GM10266 (cell line): ENCODE measurements around the gene UPK3B.
"Not testable (repeated sequence)": the region's sequence is repeated elsewhere in the genome, so short reads cannot be mapped to it uniquely, and the experiment has no call there.

ENCODE experiments used
- DNase-seq: peaks from one replicate; pipeline ENCODE4 v3.0.0; 2012; ENCODE audit errors: extremely low spot score
- TF ChIP-seq, protein P1 (sequence below): IDR thresholded peaks from 2 replicates; pipeline ENCODE4 v1.5.1; 2012; ENCODE audit warnings: mild to moderate bottlenecking, low read depth; ENCODE audit not compliant: control insufficient read depth, insufficient read depth; ENCODE audit errors: missing control alignments

Gene UPK3B

GRCh38 chr7:76509931-76510877 is at the start of gene UPK3B:
TSS of gene UPK3B (plus strand) at chr7:76510552. CDS start at chr7:76510653, 101 bp downstream.
- no peak for DNase-seq
- TF ChIP-seq, protein P1, sequence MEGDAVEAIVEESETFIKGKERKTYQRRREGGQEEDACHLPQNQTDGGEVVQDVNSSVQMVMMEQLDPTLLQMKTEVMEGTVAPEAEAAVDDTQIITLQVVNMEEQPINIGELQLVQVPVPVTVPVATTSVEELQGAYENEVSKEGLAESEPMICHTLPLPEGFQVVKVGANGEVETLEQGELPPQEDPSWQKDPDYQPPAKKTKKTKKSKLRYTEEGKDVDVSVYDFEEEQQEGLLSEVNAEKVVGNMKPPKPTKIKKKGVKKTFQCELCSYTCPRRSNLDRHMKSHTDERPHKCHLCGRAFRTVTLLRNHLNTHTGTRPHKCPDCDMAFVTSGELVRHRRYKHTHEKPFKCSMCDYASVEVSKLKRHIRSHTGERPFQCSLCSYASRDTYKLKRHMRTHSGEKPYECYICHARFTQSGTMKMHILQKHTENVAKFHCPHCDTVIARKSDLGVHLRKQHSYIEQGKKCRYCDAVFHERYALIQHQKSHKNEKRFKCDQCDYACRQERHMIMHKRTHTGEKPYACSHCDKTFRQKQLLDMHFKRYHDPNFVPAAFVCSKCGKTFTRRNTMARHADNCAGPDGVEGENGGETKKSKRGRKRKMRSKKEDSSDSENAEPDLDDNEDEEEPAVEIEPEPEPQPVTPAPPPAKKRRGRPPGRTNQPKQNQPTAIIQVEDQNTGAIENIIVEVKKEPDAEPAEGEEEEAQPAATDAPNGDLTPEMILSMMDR: no peak

- DNase-seq: not testable (repeated sequence)
Observed at GRCh38 chr7:76460767-76461166, 49.6 kb upstream of the UPK3B start.

- not testable (repeated sequence) for DNase-seq
Observed at GRCh38 chr7:76461464-76462101, 48.8 kb upstream of the UPK3B start, which contains the start of gene DTX2. TSS of gene DTX2 (plus strand) at chr7:76461709. CDS start at chr7:76480510, 18,801 bp downstream.

- not testable (repeated sequence) for DNase-seq
Observed at GRCh38 chr7:76462271-76462882, 48.0 kb upstream of the UPK3B start.

GRCh38 chr7:76464959-76465358 is 45.4 kb upstream of the UPK3B start:
- not testable (repeated sequence) for DNase-seq

GRCh38 chr7:76465950-76466349 is 44.4 kb upstream of the UPK3B start:
- DNase-seq: not testable (repeated sequence)

- DNase-seq: peak; percentile 3
Observed at GRCh38 chr7:76467743-76468404, 42.5 kb upstream of the UPK3B start.

DNA sequence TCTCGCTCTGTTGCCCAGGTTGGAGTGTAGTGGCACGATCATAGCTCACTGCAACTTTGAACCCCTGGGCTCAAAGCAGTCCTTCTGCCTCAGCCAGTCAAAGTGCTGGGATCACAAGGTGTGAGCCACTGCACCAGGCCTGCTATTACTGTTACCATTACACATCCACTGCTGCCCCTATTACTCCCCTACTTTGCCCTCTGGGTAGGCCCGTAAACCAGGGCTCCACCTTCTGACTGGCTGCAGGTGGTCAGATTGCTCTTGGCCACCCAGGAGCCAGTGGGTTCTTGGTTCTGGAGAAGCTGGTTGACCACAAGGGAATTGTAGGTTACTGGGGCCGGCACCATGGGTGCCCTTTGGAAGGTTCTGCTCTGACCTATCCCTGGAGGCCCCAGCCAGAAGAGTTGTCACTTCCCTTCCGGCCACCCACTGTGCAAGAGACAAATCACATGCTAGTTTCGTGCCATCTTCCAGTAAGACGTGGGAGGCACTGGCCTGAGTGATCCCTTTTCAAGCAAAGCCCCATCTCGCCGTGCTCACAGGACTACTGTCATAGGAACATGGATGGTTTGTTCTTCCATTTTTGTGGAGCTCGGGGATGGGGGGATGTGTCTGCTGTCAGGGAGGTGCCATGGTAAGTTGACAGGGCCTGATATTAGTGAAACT is 38.7 kb upstream of the UPK3B start:
- not testable (repeated sequence) for DNase-seq

DNA sequence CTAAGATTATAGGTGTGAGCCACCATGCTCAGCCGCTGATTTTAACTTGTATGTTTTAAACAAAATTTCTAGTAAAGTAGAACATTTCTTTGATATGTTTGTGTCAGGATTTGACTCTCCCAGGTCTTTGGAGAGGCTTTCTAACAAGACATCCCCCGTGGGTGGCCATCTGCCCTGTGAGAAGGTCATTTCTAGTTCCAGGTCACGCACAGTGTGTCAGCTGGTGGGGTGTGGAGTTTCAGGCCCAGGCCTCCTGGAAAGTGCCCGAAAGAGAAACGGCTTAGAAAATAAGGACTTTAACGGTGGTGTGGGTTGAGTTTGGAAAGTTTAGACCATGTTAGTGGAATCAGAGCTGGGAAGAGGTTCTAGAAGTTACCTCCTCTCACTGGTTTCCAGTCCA is 37.3 kb upstream of the UPK3B start:
- DNase-seq: not testable (repeated sequence)

DNA sequence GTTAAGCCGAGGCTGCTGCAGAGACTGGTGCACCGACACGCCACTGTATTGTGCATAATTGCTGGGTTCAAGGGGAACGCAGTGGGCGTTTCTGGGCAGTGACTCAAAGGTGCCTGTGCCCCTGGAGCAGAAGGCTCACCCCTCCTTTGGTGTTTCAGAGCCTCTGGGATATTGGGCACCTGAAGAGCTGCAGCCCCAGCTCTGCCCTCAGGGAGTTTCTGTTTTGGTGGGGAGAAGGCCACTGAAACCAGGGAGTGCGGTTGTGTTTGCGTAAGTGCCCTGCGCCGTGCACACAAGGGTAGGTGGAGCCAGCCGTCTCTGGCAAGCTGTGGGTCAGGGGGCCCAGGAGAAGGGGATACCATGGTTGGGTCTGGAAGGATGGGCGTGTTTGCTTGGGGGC is 34.1 kb upstream of the UPK3B start:
- DNase-seq: not testable (repeated sequence)

GRCh38 chr7:76476742-76477474 is 33.4 kb upstream of the UPK3B start:
- DNase-seq: not testable (repeated sequence)

DNA sequence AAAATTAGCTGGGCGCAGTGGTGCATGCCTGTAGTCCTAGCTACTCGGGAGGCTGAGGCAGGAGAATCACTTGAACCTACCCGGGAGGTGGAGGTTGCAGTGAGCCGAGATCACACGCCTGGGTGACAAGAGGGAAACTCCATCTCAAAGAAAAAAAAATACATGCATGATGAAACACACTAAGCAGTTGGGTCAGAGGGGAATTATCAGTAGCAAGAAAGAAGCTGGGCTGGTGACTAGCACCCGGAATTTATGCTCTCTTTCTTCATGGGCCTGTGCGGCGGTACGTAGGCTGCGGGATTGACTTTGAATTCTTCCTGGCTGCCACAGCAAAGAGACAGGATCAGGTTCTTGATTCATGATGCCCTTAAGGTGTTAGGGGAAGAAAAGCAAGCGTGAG is 30.7 kb upstream of the UPK3B start:
- DNase-seq: not testable (repeated sequence)

- not testable (repeated sequence) for DNase-seq
Observed at GRCh38 chr7:76480403-76481253, 29.7 kb upstream of the UPK3B start.

DNA sequence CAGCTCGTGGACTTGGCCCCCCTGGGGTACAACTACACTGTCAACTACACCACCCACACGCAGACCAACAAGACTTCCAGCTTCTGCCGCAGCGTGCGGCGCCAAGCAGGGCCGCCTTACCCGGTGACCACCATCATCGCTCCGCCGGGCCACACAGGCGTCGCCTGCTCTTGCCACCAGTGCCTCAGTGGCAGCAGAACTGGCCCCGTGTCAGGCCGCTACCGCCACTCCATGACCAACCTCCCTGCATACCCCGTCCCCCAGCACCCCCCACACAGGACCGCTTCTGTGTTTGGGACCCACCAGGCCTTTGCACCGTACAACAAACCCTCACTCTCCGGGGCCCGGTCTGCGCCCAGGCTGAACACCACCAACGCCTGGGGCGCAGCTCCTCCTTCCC is 27.7 kb upstream of the UPK3B start:
- not testable (repeated sequence) for DNase-seq

- not testable (repeated sequence) for DNase-seq
Observed at GRCh38 chr7:76483081-76483480, 27.3 kb upstream of the UPK3B start.

DNA sequence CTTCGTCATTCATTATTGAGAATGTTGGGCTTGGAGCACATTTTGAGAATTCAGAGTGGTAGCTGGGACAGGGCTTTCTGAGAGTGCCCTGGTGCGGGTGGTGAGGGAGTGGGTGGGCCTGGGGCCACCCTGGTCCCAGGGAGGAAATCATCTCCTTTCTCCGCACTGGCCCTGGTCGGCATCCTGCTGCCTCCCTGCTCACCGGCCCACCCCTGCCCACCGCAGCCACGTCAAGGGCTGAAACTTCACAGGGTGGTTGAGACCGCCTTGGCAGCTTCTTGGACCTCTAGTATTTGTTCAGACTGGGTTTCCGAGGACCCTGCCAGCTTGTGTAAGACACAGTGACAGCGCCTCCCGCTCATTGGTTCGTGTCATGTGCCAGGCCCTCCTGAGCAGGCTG is 25.9 kb upstream of the UPK3B start:
- not testable (repeated sequence) for DNase-seq
